ENCODE results near the gene CSNK1G3.
A peak's percentile ranks its signal among the peaks of the same experiment; 100 is the strongest.

The CSNK1G3 gene

GRCh38 chr5:123514615-123515355, 2.8 kb downstream of the CSNK1G3 start:
- DNase-seq: peak; percentile 15

- no peak for DNase-seq
Measured at GRCh38 chr5:123515904-123516303, 3.9 kb downstream of the CSNK1G3 start.

DNA sequence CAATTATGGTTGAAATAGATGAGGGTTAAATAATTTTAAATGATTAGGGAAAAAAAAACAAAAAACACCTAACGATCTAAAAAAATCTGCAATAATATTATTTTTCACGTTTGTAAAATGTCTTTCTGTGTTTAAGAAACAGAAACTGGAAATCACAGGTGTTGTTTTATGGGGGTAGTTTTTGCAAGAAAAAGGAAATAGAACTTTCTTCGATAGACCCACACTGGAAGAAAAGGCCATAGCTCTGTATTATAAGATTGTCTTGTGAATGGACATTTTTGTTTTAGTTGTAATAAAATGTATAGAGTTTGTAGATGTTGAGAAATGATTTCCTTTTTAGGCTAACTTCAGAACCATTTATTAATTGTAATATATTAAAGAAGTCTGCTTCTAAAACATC, 5.5 kb downstream of the CSNK1G3 start:
- DNase-seq: no peak

- no peak for DNase-seq
Measured at GRCh38 chr5:123518111-123518510, 6.1 kb downstream of the CSNK1G3 start.

GRCh38 chr5:123520677-123521247, 8.8 kb downstream of the CSNK1G3 start:
- DNase-seq: no peak

GRCh38 chr5:123524146-123524545, 12.2 kb downstream of the CSNK1G3 start:
- DNase-seq: no peak

DNA sequence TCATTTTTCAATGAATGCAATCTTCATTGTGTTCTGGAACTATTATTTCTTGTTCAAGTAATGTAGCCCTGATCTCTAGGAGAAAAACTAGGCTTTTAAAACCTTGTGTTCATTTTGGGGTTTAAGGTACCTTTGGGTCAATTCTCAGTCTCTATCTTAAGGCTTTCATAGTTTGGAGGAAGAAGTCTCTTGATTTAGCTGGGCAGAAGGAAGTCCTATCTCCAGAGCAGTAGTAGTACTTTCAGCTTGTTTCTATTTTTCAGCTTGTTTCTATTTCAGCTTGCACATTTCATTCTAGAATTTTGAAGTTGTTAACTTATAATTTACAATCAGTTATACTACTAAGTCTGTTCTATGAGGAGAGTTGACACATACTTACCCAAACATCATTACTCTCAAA, 15.2 kb downstream of the CSNK1G3 start:
- no peak for DNase-seq

DNA sequence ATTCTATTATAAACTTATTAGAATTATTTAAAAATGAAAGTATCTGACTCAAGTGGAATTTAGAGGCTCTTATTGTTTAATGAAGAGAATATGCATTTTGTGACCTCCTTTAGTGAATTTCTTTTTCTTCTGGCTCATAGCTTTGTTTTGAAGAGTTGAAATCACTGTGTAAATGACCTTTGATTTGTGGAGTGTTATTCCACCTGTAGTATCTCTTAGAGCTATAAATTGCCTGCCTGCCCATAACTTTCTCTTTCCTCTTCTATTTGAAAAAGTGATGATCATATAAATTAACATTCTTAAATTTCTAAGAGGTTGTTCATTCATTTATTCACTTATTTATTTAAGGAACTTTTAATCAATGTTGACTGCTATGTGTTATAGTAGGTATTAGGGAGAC, 16.1 kb downstream of the CSNK1G3 start:
- no peak for DNase-seq

- no peak for DNase-seq
Measured at GRCh38 chr5:123528878-123529277, 16.9 kb downstream of the CSNK1G3 start.

DNA sequence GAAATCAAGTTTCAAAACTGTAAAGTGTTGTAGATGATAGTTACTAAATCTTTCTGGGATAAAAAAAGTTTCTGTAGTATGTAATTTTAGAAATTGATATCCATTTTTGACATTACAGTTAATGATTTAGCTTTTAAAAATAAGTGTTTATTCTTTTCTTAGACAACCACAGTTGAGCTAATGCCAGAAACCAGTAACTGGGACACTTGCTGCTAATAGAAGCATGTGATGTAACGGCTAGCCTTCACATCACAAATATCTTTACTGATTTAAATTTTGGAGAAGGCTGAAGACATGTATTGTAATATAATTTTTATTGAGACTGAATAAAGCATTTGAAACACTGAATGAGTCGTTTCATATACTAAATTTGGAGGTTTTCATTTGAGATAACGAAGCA, 18.8 kb downstream of the CSNK1G3 start:
- DNase-seq: no peak

DNA sequence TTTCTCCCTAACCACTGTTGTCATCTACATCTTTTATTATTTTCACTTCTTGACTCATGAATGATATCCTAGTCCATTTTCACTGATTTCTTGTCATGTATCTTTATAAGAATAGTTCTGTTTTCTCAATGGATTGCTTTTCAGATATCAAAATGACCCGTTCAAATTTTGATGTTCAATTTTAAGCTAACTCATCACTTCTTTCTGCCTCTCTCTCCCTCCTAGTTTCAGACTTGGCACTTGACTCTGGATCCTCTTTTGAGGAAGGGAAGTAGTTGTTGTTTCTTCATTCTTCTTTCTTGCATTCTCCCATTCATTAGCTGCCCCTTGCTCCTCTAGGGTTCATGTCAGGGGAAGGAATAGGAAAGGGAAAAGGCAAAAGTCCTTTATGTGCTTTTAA, 23.7 kb downstream of the CSNK1G3 start:
- no peak for DNase-seq

DNA sequence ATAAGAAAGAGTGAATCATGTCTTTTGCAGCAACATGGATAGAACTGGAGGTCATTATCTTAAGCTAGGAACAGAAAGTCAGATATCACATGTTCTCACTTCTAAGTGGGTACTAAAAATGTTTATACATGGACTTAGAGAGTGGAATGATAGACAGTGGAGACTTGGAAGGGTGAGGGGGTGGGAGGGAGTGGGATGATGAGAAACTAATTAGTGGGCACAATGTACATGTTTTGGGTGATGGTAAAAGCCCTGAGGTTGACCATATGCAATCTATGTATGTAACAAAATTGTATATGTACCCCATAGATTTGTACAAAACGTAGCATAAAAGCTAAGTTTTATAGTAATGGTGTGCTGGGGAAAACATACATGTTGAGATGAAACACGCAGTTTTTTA, 25.3 kb downstream of the CSNK1G3 start:
- DNase-seq: no peak

GRCh38 chr5:123537845-123538244, 25.9 kb downstream of the CSNK1G3 start:
- no peak for DNase-seq

DNA sequence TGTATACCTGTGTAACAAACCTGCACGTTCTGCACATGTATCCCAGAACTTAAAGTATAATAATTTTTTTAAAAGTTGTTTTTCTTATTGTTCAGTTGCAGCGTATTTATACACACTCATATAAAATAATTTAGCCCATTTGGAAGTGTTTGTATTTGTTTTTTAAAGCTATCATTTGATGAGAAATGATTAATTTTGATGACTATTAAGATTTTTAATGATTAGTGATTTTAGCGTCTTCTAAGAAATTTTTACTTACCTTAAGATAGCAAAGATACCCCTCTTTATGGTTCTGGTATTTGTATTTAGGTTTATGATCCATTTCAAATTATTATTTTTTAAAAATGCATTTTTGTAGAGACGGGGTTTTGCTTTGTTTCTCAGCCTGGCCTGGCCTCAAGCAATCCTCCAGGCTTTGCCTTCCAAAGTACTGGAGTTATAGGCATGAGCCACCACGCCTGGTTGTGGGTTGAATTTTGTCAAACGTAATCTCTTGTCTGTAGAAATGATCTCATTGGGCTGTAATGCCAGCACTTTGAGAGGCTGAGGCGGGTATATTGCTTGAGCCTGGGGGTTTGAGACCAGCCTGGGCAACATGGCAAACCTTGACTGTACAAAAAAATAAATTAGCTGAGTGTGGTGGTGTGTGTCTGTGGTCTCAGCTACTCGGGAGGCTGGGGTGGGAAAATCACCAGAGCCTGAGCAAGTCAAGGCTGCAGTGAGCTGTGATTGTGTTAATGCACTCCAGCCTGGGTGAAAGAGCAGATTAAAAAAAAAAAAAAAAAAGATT, 26.9 kb downstream of the CSNK1G3 start:
- peak; percentile 32 for DNase-seq

GRCh38 chr5:123540534-123540933, 28.6 kb downstream of the CSNK1G3 start:
- DNase-seq: no peak

GRCh38 chr5:123543438-123543837, 31.5 kb downstream of the CSNK1G3 start:
- no peak for DNase-seq

DNA sequence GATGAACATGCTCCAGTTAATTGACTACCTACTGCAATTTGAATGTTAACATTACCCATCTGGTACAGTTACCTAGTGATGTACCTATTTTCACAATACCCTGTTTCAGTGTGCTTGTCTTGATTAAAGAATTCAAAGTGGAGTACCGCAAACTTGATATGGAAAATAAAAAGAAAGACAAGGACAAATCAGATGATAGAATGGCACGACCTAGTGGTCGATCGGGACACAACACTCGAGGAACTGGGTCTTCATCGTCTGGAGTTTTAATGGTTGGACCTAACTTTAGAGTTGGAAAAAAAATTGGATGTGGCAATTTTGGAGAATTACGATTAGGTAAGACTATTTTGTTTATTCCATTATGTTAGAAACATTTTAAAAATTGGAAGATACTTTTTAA, 33.5 kb downstream of the CSNK1G3 start:
- DNase-seq: peak; percentile 25

- peak; percentile 16 for DNase-seq
Measured at GRCh38 chr5:123546657-123547056, 34.7 kb downstream of the CSNK1G3 start.

DNA sequence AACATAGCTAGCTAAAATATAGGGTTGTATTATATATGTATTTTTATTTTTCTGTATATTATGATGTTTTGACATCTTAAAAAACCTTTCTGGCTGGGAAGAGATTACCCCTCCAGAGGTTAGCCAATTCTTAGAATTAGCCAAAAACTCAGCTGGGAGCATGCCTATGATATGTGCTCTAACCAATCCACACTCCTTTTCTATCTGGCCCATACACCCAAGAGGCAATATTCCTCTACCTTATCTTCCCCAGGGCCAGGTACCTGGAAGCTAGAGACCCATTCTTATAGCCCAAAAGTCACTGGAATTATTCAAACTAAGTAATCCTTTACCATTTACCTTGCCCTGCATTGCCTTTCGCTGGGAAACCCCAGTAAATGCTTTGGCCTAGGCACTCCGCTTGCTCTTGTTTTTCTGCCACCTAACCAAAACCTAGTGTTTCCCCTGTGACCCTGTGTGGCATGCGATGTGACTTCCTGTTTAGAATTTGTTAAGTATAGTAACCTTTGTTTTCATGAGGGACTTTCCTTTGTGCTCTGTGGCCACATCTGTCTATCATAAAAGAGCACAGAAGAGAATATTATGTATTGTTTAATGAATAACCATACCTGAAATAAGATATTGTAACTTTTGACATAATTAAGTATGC, 37.4 kb downstream of the CSNK1G3 start:
- DNase-seq: no peak

DNA sequence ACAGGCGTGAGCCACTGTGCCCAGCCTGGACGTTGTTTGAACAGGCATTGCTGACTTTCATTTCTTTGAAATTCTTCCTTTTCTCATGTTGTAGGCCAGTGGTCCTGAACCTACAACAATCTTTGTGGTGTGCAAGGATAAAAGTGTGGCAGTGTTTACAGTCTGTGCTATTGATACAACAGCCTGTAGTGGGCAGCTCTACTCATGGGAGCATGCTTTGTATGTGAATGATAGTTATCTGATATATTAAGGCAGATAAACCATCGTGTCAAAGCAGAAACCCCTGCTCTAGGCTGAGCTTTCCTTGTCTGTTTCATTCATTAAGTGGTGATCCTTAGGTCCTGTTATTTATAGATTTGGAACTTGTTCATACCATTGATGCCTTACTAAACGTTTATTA, 42.6 kb downstream of the CSNK1G3 start:
- DNase-seq: no peak

GRCh38 chr5:123557907-123558306, 45.9 kb downstream of the CSNK1G3 start:
- DNase-seq: no peak

GRCh38 chr5:123558762-123559433, 46.9 kb downstream of the CSNK1G3 start:
- no peak for DNase-seq

DNA sequence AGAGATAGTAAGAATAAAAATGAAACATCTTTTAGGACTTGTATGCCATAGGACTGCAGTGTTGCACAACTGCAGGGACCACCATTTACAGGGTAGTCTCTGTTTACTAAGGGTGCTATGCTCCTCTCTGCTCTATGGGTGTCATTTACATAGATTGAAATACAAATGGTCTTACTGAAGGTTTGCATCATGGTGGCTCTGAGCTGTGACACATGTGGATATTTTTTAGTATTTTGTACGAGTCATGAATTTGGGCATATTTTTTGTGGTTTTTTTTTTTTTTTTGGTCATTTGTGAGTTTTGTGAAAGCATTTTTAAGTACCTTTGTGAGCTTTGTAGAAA, 47.4 kb downstream of the CSNK1G3 start:
- peak; percentile 44 for DNase-seq
